ENCODE measurements around the gene ST3GAL2.
"Not testable (repeated sequence)": the region's sequence is repeated elsewhere in the genome, so short reads cannot be mapped to it uniquely, and the experiment has no call there.

The ST3GAL2 gene

GRCh38 chr16:70467608-70468007 lies 28.7 kb upstream of the ST3GAL2 start:
- DNase-seq (ENCODE audit: low read depth, low spot score): no peak

DNA sequence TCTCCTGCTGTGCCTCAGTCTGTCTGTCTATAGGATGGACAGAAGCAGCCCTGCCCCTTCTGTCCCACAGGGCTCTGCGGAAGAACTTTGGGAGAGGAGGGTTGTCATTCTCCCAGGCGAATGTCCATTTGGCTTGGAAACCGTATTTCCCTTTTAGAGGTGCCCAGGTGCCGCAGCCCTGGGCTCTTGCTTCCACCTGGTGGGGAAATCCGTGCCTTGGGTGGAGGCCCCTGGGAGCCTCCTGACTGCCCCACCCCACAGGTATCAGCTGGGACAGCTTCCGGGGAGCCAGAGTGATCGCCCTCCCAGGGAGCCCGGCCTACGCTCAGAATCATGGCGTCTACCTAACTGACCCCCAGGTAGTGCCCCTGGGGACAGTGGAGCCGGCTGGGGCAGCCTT lies 28.2 kb upstream of the ST3GAL2 start:
- no peak for DNase-seq (ENCODE audit: low read depth, low spot score)

- DNase-seq (ENCODE audit: low read depth, low spot score): no peak
Measured at GRCh38 chr16:70466805-70467076, 27.8 kb upstream of the ST3GAL2 start.

DNA sequence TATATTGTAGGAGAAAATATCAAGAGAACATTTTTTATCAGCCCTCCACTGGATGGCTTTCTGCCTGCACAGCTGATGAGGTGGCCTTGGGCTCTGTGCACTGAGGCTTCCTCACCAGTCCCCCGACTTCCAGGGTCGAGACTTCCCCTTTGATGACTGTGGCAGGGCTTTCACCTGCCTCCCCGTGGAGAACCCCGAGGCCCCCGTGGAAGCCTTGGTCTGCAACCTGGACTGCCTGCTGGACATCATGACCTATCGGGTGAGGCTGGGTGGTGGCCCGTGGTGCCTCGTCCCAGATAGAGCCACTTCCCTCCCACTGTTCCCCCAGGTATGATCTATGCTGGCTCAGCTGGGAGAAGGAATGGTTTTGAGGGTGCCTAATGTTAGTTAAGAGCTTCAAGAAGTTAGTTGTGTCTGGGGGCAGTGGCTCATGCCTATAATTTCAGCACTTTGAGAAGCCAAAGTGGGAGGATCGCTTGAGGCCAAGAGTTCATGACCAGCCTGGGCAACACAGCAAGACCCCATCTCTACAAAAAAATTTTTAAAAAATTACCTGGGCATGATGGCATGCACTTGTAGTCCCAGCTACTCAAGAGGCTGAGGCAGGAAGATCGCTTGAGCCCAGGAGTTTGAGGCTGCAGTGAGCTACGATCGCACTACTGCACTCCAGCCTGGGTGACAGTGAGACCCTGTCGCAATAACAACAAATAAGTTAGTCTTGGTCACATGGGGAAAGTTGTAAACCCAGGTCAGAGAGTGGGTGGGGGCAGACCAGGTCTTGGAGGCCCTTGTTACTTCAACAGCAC lies 27.3 kb upstream of the ST3GAL2 start:
- DNase-seq (ENCODE audit: low read depth, low spot score): no peak

DNA sequence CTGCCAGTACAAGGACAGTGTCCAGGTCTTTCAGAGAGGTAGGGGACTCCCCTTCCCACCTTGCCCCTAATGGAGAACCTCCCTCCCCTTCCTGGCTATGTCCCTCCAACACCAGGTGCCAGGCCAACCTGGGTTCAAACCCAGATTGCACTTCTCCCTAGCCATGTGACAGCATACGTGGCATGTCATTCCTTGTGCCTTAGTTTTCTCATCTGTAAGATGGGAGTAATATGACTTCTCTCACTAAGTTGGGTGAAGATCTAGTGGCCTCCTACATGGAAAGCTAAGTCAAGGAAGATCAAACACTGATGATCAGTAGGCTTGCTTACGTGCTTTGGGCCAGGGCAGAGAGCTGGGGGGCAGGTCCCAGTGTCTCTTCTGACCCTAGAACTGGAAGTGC lies 24.3 kb upstream of the ST3GAL2 start:
- no peak for DNase-seq (ENCODE audit: low read depth, low spot score)

GRCh38 chr16:70460737-70461261 lies 21.9 kb upstream of the ST3GAL2 start:
- DNase-seq (ENCODE audit: low read depth, low spot score): no peak

- DNase-seq (ENCODE audit: low read depth, low spot score): no peak
Measured at GRCh38 chr16:70457446-70458166, 18.7 kb upstream of the ST3GAL2 start.

DNA sequence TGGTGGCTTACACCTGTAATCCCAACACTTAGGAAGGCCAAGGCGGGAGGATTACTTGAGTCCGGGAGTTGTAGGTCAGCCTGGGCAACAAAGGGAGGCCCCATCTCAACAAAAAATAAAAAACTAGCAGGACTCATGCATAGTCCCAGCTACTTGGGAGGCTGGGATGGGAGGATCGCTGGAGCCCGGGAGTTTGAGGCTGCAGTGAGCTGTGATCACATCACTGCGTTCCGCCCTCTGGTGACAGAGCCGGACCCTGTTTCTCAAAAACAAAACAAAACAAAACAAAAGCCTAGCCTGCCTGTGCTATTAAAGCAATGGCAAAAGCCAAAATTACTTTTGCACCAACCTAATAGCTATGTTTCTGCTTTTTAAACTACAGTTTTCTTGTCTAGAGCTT lies 17.0 kb upstream of the ST3GAL2 start:
- no peak for DNase-seq (ENCODE audit: low read depth, low spot score)

GRCh38 chr16:70454222-70455034 lies 15.5 kb upstream of the ST3GAL2 start, which contains the start of gene FCSK:
FCSK (plus strand) TSS chr16:70454595; CDS start chr16:70463191, 8,596 bp downstream.
- DNase-seq (ENCODE audit: low read depth, low spot score): no peak

GRCh38 chr16:70453892-70454221 lies 15.0 kb upstream of the ST3GAL2 start:
- DNase-seq (ENCODE audit: low read depth, low spot score): no peak

DNA sequence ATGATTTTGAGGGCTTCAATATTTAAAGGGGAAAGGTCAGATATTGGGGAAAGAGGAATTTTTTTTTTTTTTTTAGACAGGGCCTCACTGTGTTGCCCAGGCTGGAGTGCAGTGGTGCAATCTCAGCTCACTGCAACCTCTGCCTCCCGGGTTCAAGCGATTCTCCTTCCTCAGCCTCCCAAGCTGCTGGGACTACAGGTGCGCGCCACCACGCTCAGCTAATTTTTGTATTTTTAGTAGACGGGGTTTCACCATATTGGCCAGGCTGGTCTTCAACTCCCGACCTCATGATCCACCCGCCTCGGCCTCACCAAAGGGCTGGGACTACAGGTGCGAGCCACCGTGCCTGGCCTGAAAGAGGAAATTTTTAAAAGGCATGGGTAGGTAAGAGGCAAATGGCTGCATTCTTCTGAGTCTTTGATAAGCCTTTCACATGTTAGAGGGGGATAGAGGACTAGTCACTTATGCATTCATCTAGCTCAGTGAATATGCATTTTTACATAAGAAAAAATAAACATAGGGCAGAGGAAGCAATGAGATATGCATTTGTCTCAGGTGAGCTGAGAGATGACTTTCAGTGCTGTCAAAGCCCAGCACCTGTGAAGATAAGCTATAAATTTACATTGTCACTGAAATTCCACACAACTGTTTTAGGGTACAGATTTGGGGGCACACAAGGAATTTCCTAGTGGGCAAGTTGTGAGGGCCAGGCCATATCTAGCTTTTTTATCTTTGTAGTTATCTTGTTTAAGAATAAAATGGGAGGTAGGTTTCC lies 14.4 kb upstream of the ST3GAL2 start:
- no peak for DNase-seq (ENCODE audit: low read depth, low spot score)

- DNase-seq (ENCODE audit: low read depth, low spot score): not testable (repeated sequence)
Measured at GRCh38 chr16:70451004-70451340, 12.1 kb upstream of the ST3GAL2 start.

DNA sequence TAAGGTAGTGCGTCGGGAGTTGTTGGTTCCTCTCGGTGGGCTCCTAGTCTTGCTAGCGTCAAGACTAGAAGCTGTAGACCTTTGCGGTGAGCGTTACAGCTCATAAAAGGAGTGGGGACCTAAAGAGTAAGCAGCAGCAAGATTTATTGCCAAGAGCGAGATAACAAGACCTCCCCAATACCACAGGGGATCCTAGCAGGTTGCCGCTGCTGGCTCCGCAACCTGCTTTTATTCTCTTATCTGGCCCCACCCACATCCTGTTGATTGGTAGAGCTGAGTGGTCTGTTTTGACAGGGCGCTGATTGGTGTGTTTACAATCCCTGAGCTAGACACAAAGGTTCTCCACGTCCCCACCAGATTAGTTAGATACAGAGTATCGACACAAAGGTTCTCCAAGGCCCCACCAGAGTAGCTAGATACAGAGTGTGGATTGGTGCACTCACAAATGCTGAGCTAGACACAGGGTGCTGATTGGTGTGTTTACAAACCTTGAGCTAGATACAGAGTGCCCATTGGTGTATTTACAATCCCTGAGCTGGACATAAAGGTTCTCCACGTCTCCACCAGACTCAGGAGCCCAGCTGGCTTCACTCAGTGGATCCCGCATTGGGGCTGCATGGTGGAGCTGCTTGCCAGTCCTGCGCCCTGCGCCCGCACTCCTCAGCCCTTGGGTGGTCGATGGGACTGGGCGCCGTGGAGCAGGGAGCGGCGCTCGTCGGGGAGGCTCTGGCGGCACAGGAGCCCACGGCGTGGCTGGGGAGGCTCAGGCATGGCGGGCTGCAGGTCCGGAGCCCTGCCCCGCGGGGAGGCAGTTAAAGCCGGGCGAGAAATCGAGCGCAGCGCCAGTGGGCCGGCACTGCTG lies 11.5 kb upstream of the ST3GAL2 start:
- not testable (repeated sequence) for DNase-seq (ENCODE audit: low read depth, low spot score)

DNA sequence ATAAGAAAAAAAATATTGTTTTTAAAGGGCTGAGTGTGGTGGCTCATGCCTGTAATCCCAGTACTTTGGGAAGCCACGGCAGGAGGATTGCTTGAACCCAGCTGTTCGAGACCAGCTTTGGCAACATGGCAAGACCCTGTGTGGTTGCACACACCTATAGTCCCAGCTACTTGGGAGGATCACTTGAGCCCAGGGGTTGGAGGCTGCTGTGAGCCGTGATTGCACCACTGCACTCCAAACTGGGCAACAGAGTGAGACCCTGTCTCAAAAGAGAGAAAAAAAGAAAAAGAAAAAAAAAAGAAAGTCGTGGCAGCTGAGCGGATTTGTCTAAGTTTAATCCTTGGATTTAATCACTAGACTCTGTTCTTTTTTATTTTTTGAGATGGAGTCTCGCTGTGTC lies 9.2 kb upstream of the ST3GAL2 start:
- no peak for DNase-seq (ENCODE audit: low read depth, low spot score)

- DNase-seq (ENCODE audit: low read depth, low spot score): no peak
Measured at GRCh38 chr16:70444249-70445063, 5.6 kb upstream of the ST3GAL2 start.

- no peak for DNase-seq (ENCODE audit: low read depth, low spot score)
Measured at GRCh38 chr16:70442344-70442743, 3.4 kb upstream of the ST3GAL2 start.

GRCh38 chr16:70441406-70441990 lies 2.6 kb upstream of the ST3GAL2 start:
- DNase-seq (ENCODE audit: low read depth, low spot score): no peak

- DNase-seq (ENCODE audit: low read depth, low spot score): no peak
Measured at GRCh38 chr16:70440009-70440692, 1.3 kb upstream of the ST3GAL2 start.

- DNase-seq (ENCODE audit: low read depth, low spot score): no peak
Measured at GRCh38 chr16:70438585-70438968, 323 bp downstream of the ST3GAL2 start.

All from brain pericyte (primary cell).